ENCODE data around the gene TP53BP2. TPM values are rescaled to one million over a fixed set of nuclear protein-coding genes. Genes with fewer than 3 reads are reported as not detected.

TP53BP2 gene
- total RNA-seq, 4 donors from 2014 or later, result 18.9 to 56.5 (median 34.7) TPM

- TF ChIP-seq CTCF (IDR thresholded peaks at IDR 0.05; ENCODE audit: low read depth), result no peak
Observed at GRCh38 chr1:223748773-223749733, 96.7 kb downstream of the TP53BP2 start.

GRCh38 chr1:223748405-223748772 lies 97.4 kb downstream of the TP53BP2 start:
- no peak for TF ChIP-seq CTCF (IDR thresholded peaks at IDR 0.05; ENCODE audit: low read depth)

- TF ChIP-seq CTCF (IDR thresholded peaks at IDR 0.05; ENCODE audit: low read depth), result no peak
Observed at GRCh38 chr1:223747838-223748335, 97.9 kb downstream of the TP53BP2 start.

- TF ChIP-seq CTCF (IDR thresholded peaks at IDR 0.05; ENCODE audit: low read depth), result no peak
Observed at GRCh38 chr1:223745731-223746130, 100.0 kb downstream of the TP53BP2 start.

GRCh38 chr1:223742856-223743517 lies 102.8 kb downstream of the TP53BP2 start:
- no peak for TF ChIP-seq CTCF (IDR thresholded peaks at IDR 0.05; ENCODE audit: low read depth)

GRCh38 chr1:223741861-223742260 lies 103.9 kb downstream of the TP53BP2 start:
- no peak for TF ChIP-seq CTCF (IDR thresholded peaks at IDR 0.05; ENCODE audit: low read depth)
